Measurements from ENCODE around the gene OPRM1. TPM values are rescaled to one million over a fixed set of nuclear protein-coding genes. Genes with fewer than 3 reads are reported as not detected.
"Not testable (repeated sequence)": the region's sequence is repeated elsewhere in the genome, so short reads cannot be mapped to it uniquely, and the experiment has no call there.

OPRM1 gene
- total and polyA plus RNA-seq, 9 donors, result not detected

GRCh38 chr6:154167126-154167525, 128.1 kb downstream of the OPRM1 start:
- intact Hi-C loops (cut with DNase I), result no loop called here
- no peak for DNase-seq
- no peak for TF ChIP-seq EP300 (IDR thresholded peaks at IDR 0.05)
- no peak for TF ChIP-seq POLR2A (IDR thresholded peaks at IDR 0.05)
- no peak for TF ChIP-seq CTCF (IDR thresholded peaks at IDR 0.05)

GRCh38 chr6:154169193-154169847, 130.3 kb downstream of the OPRM1 start:
- TF ChIP-seq POLR2A (IDR thresholded peaks at IDR 0.05) (no peak), EP300 (IDR thresholded peaks at IDR 0.05) (no peak), CTCF (IDR thresholded peaks at IDR 0.05) (no peak)
- intact Hi-C loops (cut with DNase I), result no loop called here
- H3K27ac ChIP-seq, result no peak overlapping the region
- no peaks in the 10 kb centered on the region for H3K9me3 ChIP-seq
- no peak for DNase-seq
- no peaks in the 10 kb centered on the region for H3K4me1 ChIP-seq (ENCODE audit: insufficient read depth)
- H3K4me3 ChIP-seq, result no peak overlapping the region
- 93 to 95% (median 94%) methylated on average over 5 of the region's 5 CpGs for WGBS, 3 donors
- H3K27me3 ChIP-seq, result no peaks in the 10 kb centered on the region
- no peaks in the 10 kb centered on the region for H3K36me3 ChIP-seq

More at GRCh38 chr6:154167126-154167525, 128.1 kb downstream of the OPRM1 start:
- Histone ChIP-seq H3K4me3 (no peak overlapping the region), H3K27ac (no peak overlapping the region), H3K27me3 (no peaks in the 10 kb centered on the region), H3K36me3 (no peaks in the 10 kb centered on the region), H3K4me1 (ENCODE audit: insufficient read depth) (no peaks in the 10 kb centered on the region), H3K9me3 (no peaks in the 10 kb centered on the region)
- WGBS, 3 donors, result 57 to 72% (median 64%) methylated on average over 2 of the region's 2 CpGs

GRCh38 chr6:154170106-154170505, 131.1 kb downstream of the OPRM1 start:
- H3K4me1 ChIP-seq (ENCODE audit: insufficient read depth), result no peaks in the 10 kb centered on the region
- DNase-seq, result no peak
- intact Hi-C loops (cut with DNase I), result no loop called here
- WGBS, 3 donors, result 66 to 81% (median 71%) methylated on average over 2 of the region's 2 CpGs
- no peak overlapping the region for H3K4me3 ChIP-seq
- H3K9me3 ChIP-seq, result no peaks in the 10 kb centered on the region
- no peak overlapping the region for H3K27ac ChIP-seq
- no peaks in the 10 kb centered on the region for H3K36me3 ChIP-seq
- H3K27me3 ChIP-seq, result no peaks in the 10 kb centered on the region
- TF ChIP-seq CTCF (IDR thresholded peaks at IDR 0.05) (no peak), EP300 (IDR thresholded peaks at IDR 0.05) (no peak), POLR2A (IDR thresholded peaks at IDR 0.05) (no peak)

- not testable (repeated sequence) for H3K27ac ChIP-seq
- 67 to 90% (median 90%) methylated on average over 5 of the region's 5 CpGs for WGBS, 3 donors
Measured at GRCh38 chr6:154172393-154172792, 133.4 kb downstream of the OPRM1 start.

GRCh38 chr6:154179434-154179833, 140.4 kb downstream of the OPRM1 start:
- WGBS, 3 donors, result 56 to 64% (median 62%) methylated on average over 5 of the region's 5 CpGs
- intact Hi-C loops (cut with DNase I), result no loop called here

More at GRCh38 chr6:154172393-154172792, 133.4 kb downstream of the OPRM1 start:
- H3K4me3 ChIP-seq; DNase-seq; intact Hi-C loops (cut with DNase I); H3K9me3 ChIP-seq; H3K27me3 ChIP-seq; H3K4me1 ChIP-seq (ENCODE audit: insufficient read depth); H3K36me3 ChIP-seq: not testable (repeated sequence)

More at GRCh38 chr6:154179434-154179833, 140.4 kb downstream of the OPRM1 start:
- Histone ChIP-seq H3K4me1 (ENCODE audit: insufficient read depth) (peaks cover 2% of the 10 kb centered on the region), H3K27ac (no peak overlapping the region), H3K27me3 (no peaks in the 10 kb centered on the region), H3K36me3 (no peaks in the 10 kb centered on the region), H3K9me3 (no peaks in the 10 kb centered on the region), H3K4me3 (no peak overlapping the region)
- DNase-seq, result no peak
- TF ChIP-seq EP300 (IDR thresholded peaks at IDR 0.05) (no peak), CTCF (IDR thresholded peaks at IDR 0.05) (no peak), POLR2A (IDR thresholded peaks at IDR 0.05) (no peak)

Data from ovary (tissue), 9 donors.